22Rv1 (cell line): ENCODE data around the gene TSPAN5.

Experiments used
- ZFX ChIP-seq: fragments of 450-650 bp; IDR thresholded peaks from 2 replicates; pipeline ENCODE4 v1.6.1; 2017; ENCODE audit warnings: antibody characterized with exemption, borderline replicate concordance
- TF ChIP-seq, protein P1 (sequence below): fragments of 450-650 bp; IDR thresholded peaks from 2 replicates; pipeline ENCODE4 v1.5.1; 2017; ENCODE audit warnings: mild to moderate bottlenecking

- TF ChIP-seq, protein P1, sequence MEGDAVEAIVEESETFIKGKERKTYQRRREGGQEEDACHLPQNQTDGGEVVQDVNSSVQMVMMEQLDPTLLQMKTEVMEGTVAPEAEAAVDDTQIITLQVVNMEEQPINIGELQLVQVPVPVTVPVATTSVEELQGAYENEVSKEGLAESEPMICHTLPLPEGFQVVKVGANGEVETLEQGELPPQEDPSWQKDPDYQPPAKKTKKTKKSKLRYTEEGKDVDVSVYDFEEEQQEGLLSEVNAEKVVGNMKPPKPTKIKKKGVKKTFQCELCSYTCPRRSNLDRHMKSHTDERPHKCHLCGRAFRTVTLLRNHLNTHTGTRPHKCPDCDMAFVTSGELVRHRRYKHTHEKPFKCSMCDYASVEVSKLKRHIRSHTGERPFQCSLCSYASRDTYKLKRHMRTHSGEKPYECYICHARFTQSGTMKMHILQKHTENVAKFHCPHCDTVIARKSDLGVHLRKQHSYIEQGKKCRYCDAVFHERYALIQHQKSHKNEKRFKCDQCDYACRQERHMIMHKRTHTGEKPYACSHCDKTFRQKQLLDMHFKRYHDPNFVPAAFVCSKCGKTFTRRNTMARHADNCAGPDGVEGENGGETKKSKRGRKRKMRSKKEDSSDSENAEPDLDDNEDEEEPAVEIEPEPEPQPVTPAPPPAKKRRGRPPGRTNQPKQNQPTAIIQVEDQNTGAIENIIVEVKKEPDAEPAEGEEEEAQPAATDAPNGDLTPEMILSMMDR, result no peak
- no peak for TF ChIP-seq ZFX
Measured at GRCh38 chr4:98694076-98694475, 35.7 kb upstream of the TSPAN5 start.
